Erythroblast (primary cell): ENCODE results near the gene KMT5B.

Experiments used
- GATA1 ChIP-seq: IDR thresholded peaks from 2 replicates; pipeline ENCODE4 v1.6.1; 2011; ENCODE audit warnings: low read depth, mild to moderate bottlenecking, control low read depth, low read length, moderate library complexity
- POLR2A ChIP-seq: IDR thresholded peaks from 2 replicates; pipeline ENCODE4 v1.6.1; 2011; ENCODE audit warnings: mild to moderate bottlenecking, low read length

DNA sequence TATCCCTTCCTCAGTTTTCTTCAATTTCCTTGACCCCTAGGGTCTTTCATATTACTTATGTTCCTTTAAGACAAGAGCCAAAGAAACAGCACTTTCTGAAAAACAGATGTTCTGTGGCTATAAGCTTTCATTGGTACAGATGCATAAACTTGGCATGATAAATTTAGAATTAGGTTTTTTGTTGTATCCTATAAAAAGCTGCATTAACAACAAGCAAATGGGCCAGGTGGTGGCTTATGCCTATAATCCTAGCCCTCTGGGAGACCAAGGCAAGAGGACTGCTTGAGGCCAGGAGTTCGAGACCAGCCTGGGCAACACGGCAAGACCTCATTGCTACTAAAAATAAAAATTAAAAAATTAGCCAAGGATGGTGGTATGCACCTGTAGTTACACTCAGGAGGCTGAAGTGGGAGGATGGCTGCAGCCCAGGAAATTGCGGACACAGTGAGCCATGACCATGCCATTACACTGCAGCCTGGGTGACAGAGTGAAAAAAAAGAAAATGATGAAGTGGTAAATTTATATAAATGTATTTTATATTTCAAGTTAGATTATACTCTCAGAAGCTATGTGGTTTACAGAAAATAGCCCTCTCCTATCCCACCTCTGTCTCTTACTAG, 18.3 kb downstream of the KMT5B start:
- no peak for TF ChIP-seq POLR2A
- TF ChIP-seq GATA1: no peak
